HG03442 (cell line): ENCODE results near the gene PIAS2.

Experiments
- ATAC-seq: cut with Tn5 transposase; IDR thresholded peaks from one replicate; pipeline ENCODE4 v1.9.1; 2021; ENCODE audit warnings: mild to moderate bottlenecking, moderate library complexity; ENCODE audit not compliant: unreplicated experiment

Gene PIAS2

DNA sequence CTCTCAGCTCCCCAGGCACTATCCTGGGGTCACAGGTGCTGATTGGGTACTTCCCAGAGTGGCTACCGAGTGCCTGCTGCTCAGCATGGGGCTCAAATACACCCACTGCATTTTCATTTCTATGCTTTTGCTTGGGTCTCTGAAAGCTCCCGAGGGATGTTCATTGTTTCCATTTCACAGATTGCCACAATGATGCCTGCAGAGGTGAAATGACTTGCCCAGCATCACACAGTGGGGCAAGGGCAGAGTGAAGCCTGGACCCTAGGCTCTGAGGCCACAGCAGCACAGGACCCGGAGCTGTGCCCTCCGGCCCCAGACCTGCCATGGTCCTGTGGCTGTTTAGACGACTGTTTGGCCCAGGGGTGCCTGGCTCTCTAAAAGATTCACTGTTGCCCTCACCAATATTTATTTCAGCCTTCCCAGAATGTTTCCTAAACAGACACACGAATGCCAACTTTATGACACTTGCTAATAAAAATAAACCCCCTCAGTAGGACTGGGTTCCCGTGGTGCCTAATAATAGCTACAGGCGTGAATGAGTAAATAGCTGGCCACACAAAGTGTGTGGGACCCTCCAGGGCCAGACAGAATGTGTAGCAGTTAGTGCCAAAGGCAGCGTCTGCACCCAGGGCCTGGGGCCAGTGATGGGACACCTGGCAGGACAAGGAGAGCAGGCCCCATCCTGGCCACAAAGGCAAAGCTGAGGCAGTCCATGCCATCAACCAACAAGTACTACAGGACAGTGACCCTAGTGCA, 149.0 kb downstream of the PIAS2 start:
- ATAC-seq = no peak

DNA sequence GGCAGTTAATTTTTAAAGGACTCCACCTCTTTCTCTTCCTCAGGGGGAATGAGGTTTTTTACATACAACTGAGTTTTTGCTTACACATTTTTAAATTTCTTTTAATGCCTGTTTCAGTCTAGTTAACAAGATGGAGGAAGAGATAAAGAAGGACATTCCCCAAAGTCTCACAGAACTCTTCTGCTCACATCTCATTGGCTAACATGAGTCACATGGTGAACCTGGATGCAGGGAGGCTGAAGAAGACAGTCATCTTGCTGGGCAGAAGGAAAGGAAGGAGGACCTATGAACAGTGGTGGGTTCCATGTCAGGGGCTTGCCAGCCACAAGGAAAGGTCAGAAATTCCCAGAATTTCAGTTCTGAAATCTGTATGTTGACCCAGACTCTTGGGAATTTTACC, 150.1 kb downstream of the PIAS2 start:
- ATAC-seq = no peak

DNA sequence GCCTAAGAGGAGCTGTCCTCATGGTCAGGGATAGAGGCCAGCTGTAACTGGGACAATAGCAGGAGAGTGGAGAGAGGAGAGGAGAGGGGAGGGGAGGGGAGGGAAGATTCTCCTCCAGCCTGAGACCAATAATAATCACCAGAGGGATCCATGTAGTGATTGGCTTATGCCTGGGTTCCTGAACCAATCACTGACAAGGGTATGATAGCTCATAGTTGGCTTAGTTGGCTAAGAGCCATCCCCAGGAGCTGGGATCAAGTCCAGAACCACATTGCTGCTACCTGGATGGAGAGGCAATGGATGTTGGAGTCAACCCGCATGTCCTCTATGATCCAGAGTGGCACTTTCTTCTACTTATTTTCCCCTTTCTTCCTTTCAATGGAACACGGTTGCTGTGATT, 152.7 kb downstream of the PIAS2 start:
- ATAC-seq = no peak

DNA sequence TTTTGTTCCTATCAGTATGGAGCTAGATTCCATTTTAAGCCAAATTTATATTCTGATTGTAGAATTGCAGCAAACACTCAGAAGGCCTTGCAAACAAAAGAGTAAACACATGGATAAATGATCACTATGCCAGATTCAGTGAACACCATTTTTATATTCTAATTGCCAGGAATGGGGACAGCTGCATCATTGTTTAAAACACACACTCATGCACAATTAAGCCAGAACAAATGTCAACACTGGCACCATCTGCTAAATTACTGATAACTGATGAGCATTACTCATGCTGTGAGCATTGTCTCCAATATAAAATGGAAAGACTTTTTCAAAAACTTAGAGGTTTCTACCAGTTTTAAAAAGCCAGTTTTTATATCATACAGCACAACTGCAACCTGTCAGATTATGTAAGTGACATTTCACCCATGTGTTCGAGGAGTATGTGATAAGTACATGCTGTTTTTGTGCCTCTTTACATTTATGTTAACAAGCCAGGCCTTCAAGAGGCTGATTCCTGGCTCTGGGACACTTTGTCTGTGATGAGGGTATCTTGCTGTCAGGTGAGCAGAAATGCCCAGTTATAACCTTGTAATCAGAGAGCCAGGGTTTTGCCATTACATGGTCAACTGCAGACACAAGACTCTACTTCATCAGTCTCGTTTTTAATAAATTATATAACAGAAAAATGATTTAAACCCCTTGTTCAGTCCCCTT, 156.1 kb downstream of the PIAS2 start:
- ATAC-seq = no peak

DNA sequence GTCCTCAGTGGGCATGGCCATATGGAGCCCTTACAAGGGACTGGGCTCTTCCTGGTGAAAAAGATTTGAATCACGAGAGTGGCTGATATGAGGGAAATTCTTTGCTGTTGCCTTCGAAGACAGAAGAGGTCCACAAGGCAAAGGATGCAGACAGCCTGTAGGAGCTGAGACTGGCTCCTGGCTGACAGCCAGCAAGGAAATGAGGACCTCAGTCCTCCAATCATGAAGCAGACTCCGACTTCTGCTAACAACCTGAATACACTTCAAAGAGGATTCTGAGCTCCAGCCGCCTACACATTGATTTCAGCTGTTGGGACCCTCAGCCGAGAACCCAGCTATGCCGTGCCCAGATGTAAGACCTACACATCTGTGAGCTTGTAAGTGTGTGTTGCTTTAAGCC, 157.4 kb downstream of the PIAS2 start:
- no peak for ATAC-seq

DNA sequence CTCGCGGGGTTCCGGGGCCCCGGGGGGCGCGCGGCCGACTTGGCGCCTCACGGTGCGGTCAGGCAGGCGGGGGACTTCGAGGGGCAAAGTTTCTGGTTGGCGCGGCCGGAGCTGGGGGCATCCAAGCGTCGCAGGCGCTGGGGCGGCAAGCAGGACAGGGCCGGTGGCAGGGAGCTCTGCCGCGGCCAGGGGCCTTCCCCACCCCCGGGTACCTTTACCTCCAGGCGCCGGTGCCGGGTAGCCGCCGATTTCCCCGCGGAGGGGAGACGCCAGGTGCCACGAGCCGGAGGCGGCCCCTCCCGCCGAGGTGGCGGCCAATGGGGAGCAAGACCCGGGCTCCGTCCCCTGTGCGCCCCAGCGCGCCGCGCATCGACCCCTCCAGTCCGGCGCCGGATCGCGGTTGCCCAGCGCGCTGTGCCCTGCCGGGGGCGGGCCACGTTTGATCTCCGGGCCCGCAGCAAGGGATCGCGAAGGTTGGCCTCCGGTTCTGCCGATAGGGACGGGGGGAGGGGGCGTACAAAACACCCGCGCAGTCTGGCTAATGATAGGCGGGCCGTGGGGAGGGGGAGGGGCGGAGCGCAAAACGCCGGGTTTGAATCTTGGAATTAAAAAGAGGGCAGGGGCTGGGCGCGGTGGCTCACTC, 160.6 kb downstream of the PIAS2 start, which contains the start of gene ST8SIA5:
Gene ST8SIA5 (minus strand): TSS at position 495 of the 643 bp plus-strand sequence. CDS start 545 bp downstream, outside the sequence.
- ATAC-seq = no peak

DNA sequence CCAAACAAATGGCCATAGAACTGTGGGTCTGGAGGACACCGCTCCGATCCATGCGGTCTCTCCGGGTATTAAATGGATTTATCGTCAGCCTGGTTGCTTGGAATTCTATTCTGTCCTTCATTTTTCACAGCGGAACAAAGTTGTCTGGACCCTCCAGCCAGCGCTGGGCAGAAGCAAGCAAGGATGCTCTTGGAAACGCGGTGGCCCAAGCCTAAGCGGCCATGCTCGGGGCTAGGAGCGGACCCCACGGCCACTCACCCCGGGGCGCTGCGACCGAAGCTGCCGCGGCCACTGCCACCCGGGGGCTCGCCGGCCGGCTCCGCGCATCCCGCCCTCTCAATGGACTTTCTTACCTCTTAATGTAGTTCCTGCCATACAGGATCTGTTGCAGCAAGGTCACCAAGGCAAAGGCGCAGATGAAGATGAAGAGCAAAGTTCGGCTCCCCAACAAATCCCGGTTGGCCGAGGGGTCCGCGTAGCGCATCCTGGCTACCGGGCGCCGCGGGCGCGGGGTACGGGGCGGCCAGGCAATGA, 161.2 kb downstream of the PIAS2 start:
- no peak for ATAC-seq

DNA sequence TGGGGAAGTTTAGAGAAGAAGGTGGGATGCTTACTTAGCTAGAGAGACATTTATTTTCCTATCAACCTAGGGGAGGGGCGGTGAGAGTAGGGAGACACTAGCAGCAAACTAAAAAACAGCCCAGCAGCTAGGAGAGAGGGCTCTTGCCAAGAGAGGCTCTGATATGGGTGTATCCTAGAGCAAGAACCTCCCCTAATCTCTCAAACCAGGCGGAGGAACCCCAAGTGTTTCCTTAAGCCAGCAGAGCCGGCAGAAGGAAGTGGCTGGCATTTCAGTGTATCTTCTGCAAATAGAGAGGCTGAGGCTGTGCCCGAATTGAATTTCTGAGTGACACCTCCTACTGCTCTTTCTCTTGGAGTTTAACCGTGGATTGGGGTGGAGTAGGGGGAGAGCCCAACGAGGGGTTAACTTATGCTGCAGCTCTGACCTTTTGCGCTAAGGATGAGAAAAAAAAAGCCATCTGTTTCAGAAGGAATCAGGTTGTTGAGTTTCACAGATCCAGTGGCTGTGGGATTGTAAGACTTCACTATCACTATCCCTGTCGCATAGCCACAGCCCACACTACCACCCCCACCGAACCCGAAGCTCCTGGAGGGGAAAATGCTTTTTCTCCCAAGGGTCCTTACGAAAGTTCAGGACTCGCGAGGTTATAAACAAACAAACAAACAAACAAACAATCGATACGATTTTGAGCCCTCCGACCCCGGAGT, 161.8 kb downstream of the PIAS2 start:
- no peak for ATAC-seq

DNA sequence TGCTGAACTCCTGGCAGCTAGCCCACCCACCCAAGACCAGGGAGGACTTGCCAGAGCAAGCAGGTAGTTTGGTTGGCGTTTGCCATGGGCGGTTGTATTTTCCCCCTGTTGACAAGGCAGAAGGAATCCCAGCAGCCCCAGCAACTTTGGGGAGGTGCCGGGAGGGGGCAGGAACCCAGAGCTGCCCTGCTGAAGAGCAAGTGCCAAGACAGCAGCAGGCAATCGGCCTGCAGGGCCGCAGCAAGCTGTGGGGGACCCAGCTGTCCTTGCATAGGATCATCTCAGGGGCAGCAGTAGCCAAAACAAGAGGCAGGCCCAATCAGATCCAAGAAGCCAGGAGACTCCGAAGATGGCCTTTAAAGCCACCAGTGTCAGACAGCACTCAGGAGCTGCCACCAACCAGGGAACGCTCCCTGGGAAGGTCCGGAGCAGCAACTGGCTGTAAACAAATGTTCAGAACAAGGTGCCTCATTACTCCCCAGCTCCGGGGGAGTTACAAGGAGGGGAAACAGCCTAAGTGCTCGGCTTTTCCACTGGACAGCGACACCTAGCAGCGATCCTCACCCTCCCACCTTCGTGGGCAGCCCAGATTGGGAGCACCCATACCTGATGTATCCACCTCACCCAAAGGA, 162.5 kb downstream of the PIAS2 start:
- ATAC-seq = no peak

DNA sequence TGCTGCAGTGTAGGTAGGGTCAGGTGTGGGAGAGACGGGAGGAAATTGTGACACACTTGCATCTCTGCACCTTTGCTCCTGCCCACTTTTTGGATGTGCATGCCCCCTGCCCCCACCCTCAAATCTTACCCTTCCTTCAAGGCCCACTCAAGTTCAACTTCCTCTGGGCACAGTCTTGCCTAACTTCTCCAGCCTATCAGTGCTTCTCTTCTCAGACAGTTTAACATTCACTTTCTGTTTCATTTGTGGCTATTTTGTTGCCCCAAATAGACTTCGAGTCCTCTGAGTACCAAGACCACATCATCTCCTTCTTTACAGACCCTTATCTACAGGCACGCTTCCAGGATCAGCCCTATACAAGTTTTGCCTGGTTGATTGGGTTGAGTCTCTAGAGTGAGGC, 163.1 kb downstream of the PIAS2 start:
- peak; percentile 47 for ATAC-seq
